CD4-positive, CD25-positive, alpha-beta regulatory T cell (primary cell): ENCODE results near the gene SNX21. TPM values are rescaled to one million over a fixed set of nuclear protein-coding genes. Genes with fewer than 3 reads are reported as not detected.

Source experiments
- ATAC-seq, 2 donors: fragments of 150-1000 bp; cut with Tn5 transposase; one replicate each; pipeline ENCODE4 v1.10.0; 2021; ENCODE audit warnings: low read depth in 2 of 2, moderate number of reproducible peaks in 2 of 2, moderate library complexity in 1 of 2
- DNase-seq, 3 donors: peaks; one replicate each; pipeline versions ENCODE4 v3.0.0 to v3.0.0-alpha.2; 2012 to 2022; ENCODE audit warnings: mixed read lengths in 1 of 3
- H3K27ac ChIP-seq: one replicate; pipeline ENCODE4 v1.7.0; 2013; ENCODE audit warnings: mild to moderate bottlenecking, low read length; ENCODE audit not compliant: insufficient read depth, poor library complexity, severe bottlenecking
- H3K27me3 ChIP-seq: one replicate; pipeline ENCODE4 v1.7.0; 2013; ENCODE audit warnings: low read length; ENCODE audit not compliant: control insufficient read depth, insufficient read depth
- H3K36me3 ChIP-seq: one replicate; pipeline ENCODE4 v1.7.0; 2013; ENCODE audit warnings: mild to moderate bottlenecking, low read length, moderate library complexity; ENCODE audit not compliant: control insufficient read depth, insufficient read depth
- H3K4me1 ChIP-seq: 2 replicates; pipeline ENCODE4 v1.7.0; 2013; ENCODE audit warnings: mild to moderate bottlenecking, low read length; ENCODE audit not compliant: insufficient read depth, control insufficient read depth, poor library complexity, severe bottlenecking
- H3K4me3 ChIP-seq: one replicate; pipeline ENCODE4 v1.7.0; 2013; ENCODE audit warnings: low read depth, mild to moderate bottlenecking, low read length, moderate library complexity
- H3K9me3 ChIP-seq, 2 experiments: 1 replicate in 1 of 2; 2 replicates in 1 of 2; pipeline ENCODE4 v1.7.0; 2013; ENCODE audit warnings: low read length in 2 of 2, mild to moderate bottlenecking in 1 of 2, moderate library complexity in 1 of 2; ENCODE audit not compliant: control insufficient read depth in 2 of 2
- H3K27ac Mint-ChIP-seq, 3 donors: one replicate each; pipeline ENCODE4 v1.8.0; 2020 to 2022; ENCODE audit warnings: mild to moderate bottlenecking in 3 of 3, mixed read lengths in 3 of 3, moderate library complexity in 2 of 3
- H3K27me3 Mint-ChIP-seq: one replicate; pipeline ENCODE4 v1.8.0; 2022; ENCODE audit warnings: mild to moderate bottlenecking, mixed read lengths
- H3K36me3 Mint-ChIP-seq: one replicate; pipeline ENCODE4 v1.8.0; 2020; ENCODE audit warnings: mixed read lengths
- H3K4me1 Mint-ChIP-seq, 4 donors: one replicate each; pipeline ENCODE4 v1.8.0; 2020 to 2022; ENCODE audit warnings: mixed read lengths in 4 of 4, mild to moderate bottlenecking in 1 of 4
- H3K4me3 Mint-ChIP-seq, 4 donors: one replicate each; pipeline ENCODE4 v1.8.0; 2020 to 2022; ENCODE audit warnings: mild to moderate bottlenecking in 4 of 4, mixed read lengths in 4 of 4, moderate library complexity in 3 of 4
- H3K9me3 Mint-ChIP-seq, 7 donors: one replicate each; pipeline ENCODE4 v1.8.0; 2020 to 2022; ENCODE audit warnings: mixed read lengths in 7 of 7, mild to moderate bottlenecking in 3 of 7, moderate library complexity in 2 of 7
- polyA plus RNA-seq, 4 donors: library from polyadenylated mRNA; unstranded; fragments of 300-500 nt; fragmentation: Illumina TruSeq; gene quantifications; one replicate each; pipeline ENCODE4 v1.2.3, GENCODE V29; 2021
- total RNA-seq: library from RNA; stranded (reverse); gene quantifications from one replicate; pipeline ENCODE4 v1.2.3, GENCODE V29; 2022

SNX21 gene
- total and polyA plus RNA-seq, 5 donors from 2014 or later, result 0.94 to 2.5 (median 1.6) TPM

DNA sequence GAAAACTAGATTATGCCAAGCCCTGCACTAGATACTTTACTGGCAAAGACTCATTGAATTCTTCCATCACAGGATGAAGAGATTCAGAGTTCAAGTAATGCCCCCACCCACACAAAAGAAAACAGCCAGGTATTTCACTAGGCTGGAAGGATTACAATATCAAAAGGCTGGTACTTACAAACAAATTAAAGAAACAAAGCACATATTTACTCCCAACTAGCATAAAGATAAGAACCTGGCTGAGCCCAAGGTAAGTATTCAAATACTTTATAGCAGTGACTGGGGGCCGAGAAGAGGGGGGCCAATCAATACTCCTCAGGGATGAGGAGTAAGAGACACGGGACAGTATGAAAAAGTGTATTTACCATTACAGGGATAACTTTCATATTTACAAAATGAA is 19.9 kb downstream of the SNX21 start:
- H3K4me3 Mint-ChIP-seq, result peak overlapping the region in 2 of 4 donors; percentile 47 to 60
- H3K9me3 Mint-ChIP-seq, result peaks cover 0 to 2% (median 0%) of the 10 kb centered on the region in 7 donors
- H3K27me3 Mint-ChIP-seq, result no peaks in the 10 kb centered on the region
- H3K27ac Mint-ChIP-seq, result peak overlapping the region in 1 of 3 donors; percentile 32
- peaks cover 36% of the 10 kb centered on the region for H3K4me1 ChIP-seq
- H3K27ac ChIP-seq, result no peak overlapping the region
- ATAC-seq (no peak), DNase-seq (no peak)
- peaks cover 37% of the 10 kb centered on the region for H3K36me3 ChIP-seq
- H3K4me3 ChIP-seq, result no peak overlapping the region
- no peaks in the 10 kb centered on the region for H3K9me3 ChIP-seq
- no peaks in the 10 kb centered on the region for H3K27me3 ChIP-seq
- H3K36me3 Mint-ChIP-seq, result peaks cover 26% of the 10 kb centered on the region
- peaks cover 4 to 66% (median 29%) of the 10 kb centered on the region in 4 donors for H3K4me1 Mint-ChIP-seq

DNA sequence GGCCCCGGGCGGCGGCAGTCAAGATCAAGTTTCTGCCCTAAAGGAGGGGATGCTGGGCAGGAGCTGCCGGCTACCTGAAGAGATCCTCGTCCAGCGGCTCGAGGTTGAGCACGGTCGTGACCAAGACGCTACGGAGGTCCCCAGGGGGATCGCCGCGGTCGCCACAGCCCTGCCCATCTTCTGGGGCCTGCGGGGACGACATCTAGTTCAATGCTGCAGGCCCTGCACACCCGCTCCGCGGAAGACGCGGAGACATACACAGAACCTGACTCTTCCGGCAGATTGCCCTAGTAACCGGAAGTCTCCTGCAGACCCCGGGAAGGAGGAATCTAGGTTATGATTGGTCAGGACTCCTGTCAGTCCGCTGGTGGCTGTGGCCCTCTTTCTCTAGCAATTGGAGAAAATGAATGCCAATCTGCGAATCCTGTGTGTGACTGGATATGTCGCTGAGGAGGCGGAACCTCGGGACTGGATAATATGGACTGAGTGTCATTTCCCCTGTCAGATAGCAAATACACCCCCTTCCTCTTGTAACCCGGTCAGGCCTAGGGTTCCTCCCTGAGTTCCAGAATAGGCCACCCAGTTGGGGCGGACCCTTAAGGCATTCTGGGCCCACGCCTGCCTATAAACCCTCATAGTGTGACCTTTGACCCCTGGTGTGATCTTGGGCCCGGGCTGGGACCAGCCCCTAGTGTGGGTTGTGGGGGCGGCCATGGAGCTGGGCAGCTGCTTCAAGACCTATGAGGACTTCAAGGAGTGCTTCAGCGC is 23.7 kb downstream of the SNX21 start, which contains the start of the genes ACOT8 and ZSWIM3:
TSS of gene ACOT8 (minus strand) at position 279 of the 768 bp plus-strand sequence. CDS start at position 202, 77 bp downstream.
TSS of gene ZSWIM3 (plus strand) at position 501 of the 768 bp plus-strand sequence. CDS start at position 713, 212 bp downstream.
- H3K36me3 Mint-ChIP-seq, result peaks cover 5% of the 10 kb centered on the region
- peaks cover 11% of the 10 kb centered on the region for H3K36me3 ChIP-seq
- peaks cover 39% of the 10 kb centered on the region for H3K4me1 ChIP-seq
- H3K27ac ChIP-seq, result peak within 1 kb of the TSS; percentile 91
- no peaks in the 10 kb centered on the region for H3K9me3 ChIP-seq
- H3K27me3 Mint-ChIP-seq, result no peaks in the 10 kb centered on the region
- peak within 1 kb of the TSS; percentile 88 to 99 (median 96) for H3K4me3 Mint-ChIP-seq
- H3K9me3 Mint-ChIP-seq, result peaks cover 0 to 2% (median 0%) of the 10 kb centered on the region in 7 donors
- no peaks in the 10 kb centered on the region for H3K27me3 ChIP-seq
- peaks cover 15 to 69% (median 37%) of the 10 kb centered on the region in 4 donors for H3K4me1 Mint-ChIP-seq
- peak within 1 kb of the TSS; percentile 83 for H3K4me3 ChIP-seq
- peak within 1 kb of the TSS; percentile 97 to 98 (median 98) for H3K27ac Mint-ChIP-seq
- peak; percentile 92 to 100 (median 99) for DNase-seq
- peak; percentile 98 to 99 for ATAC-seq

DNA sequence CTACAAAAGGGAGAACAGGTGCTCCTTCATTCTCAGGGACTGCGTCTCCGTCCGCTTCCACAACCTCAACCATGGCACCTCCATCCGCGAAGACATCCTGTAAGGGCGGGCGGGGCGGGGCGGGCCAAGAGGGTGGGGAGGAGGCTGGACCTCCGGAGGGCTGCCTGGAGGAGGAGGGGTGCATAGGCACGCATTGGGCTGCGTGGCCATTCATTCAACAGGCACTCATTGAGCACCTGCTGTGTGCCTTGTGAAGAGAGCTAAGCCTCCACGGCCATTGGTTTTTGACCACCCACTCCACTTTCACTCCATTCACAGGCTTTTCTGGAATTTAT is 24.2 kb downstream of the SNX21 start:
- Histone ChIP-seq H3K27ac (peak overlapping the region; percentile 91), H3K36me3 (peaks cover 11% of the 10 kb centered on the region), H3K4me3 (peak overlapping the region; percentile 83), H3K27me3 (no peaks in the 10 kb centered on the region), H3K9me3 (no peaks in the 10 kb centered on the region), H3K4me1 (peaks cover 39% of the 10 kb centered on the region)
- H3K27me3 Mint-ChIP-seq, result no peaks in the 10 kb centered on the region
- H3K9me3 Mint-ChIP-seq, result peaks cover 0 to 2% (median 0%) of the 10 kb centered on the region in 7 donors
- peaks cover 15 to 68% (median 36%) of the 10 kb centered on the region in 4 donors for H3K4me1 Mint-ChIP-seq
- DNase-seq (peak in 1 of 3 donors; percentile 76), ATAC-seq (peak in 1 of 2 donors; percentile 2)
- peak overlapping the region; percentile 88 to 99 (median 96) for H3K4me3 Mint-ChIP-seq
- peaks cover 4% of the 10 kb centered on the region for H3K36me3 Mint-ChIP-seq
- peak overlapping the region; percentile 97 to 98 (median 98) for H3K27ac Mint-ChIP-seq

DNA sequence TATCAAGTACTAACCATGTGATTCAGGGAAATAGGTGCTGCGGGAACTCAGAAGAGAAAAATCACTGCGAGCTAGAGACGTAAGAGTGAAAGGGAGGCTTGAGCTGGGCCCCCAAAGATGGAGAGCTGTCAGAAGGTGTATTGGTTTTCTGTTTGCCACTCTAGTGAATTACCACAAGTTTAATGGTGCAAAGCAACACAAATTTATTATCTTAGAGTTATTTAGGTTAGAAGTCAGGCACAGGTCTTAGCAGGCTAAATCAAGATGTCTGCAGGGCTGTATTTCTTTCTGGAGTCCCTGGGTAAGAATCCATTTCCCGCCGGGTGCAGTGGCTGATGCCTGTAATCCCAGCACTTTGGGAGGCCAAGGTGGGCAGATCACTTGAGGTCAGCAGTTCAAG is 26.3 kb downstream of the SNX21 start:
- Histone ChIP-seq H3K4me1 (peaks cover 30% of the 10 kb centered on the region), H3K27me3 (no peaks in the 10 kb centered on the region), H3K36me3 (peaks cover 2% of the 10 kb centered on the region), H3K27ac (no peak overlapping the region), H3K4me3 (no peak overlapping the region), H3K9me3 (no peaks in the 10 kb centered on the region)
- DNase-seq, result no peak
- no peak for ATAC-seq
- peaks cover 0 to 2% (median 0%) of the 10 kb centered on the region in 7 donors for H3K9me3 Mint-ChIP-seq
- no peaks in the 10 kb centered on the region for H3K27me3 Mint-ChIP-seq
- peak overlapping the region in 1 of 4 donors; percentile 90 for H3K4me3 Mint-ChIP-seq
- H3K27ac Mint-ChIP-seq, result peak overlapping the region in 1 of 3 donors; percentile 5
- H3K36me3 Mint-ChIP-seq, result peaks cover 4% of the 10 kb centered on the region
- peaks cover 15 to 50% (median 33%) of the 10 kb centered on the region in 4 donors for H3K4me1 Mint-ChIP-seq

DNA sequence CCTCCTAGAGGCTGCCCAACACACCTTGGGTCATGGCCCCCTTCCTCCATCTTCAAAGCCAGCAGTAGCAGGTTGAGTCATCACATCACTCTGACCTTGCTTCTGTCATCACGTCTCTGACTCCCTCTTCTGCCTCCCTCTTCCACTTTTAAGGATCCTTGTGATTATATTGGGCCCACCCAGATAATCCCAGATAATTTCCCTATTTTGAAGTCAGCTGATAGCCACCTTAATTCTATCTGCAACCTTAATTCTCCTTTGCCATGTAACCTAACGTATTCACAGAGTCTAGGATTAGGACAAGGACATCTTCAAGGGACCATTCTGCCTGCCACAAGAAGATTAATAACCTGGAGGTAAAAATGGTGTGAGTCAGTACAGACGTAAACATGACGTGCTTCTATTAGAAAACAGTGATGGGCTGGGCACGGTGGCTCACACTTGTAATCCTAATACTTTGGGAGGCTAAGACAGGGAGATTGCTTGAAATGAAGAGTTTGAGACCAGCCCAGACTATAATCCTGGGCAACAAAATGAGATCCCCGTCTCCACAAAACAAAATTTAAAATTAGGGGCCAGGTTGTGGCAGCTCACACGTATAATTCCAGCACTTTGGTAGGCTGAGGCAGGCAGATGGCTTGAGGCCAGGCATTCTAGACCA is 27.1 kb downstream of the SNX21 start:
- Histone ChIP-seq H3K36me3 (no peaks in the 10 kb centered on the region), H3K4me3 (no peak overlapping the region), H3K4me1 (peaks cover 22% of the 10 kb centered on the region), H3K9me3 (no peaks in the 10 kb centered on the region), H3K27ac (no peak overlapping the region), H3K27me3 (no peaks in the 10 kb centered on the region)
- no peaks in the 10 kb centered on the region for H3K27me3 Mint-ChIP-seq
- H3K36me3 Mint-ChIP-seq, result peaks cover 4% of the 10 kb centered on the region
- H3K27ac Mint-ChIP-seq, result no peak overlapping the region
- peaks cover 15 to 45% (median 32%) of the 10 kb centered on the region in 4 donors for H3K4me1 Mint-ChIP-seq
- peak overlapping the region; percentile 0 to 90 (median 23) for H3K4me3 Mint-ChIP-seq
- ATAC-seq (no peak), DNase-seq (no peak)
- H3K9me3 Mint-ChIP-seq, result peaks cover 0 to 2% (median 0%) of the 10 kb centered on the region in 7 donors

DNA sequence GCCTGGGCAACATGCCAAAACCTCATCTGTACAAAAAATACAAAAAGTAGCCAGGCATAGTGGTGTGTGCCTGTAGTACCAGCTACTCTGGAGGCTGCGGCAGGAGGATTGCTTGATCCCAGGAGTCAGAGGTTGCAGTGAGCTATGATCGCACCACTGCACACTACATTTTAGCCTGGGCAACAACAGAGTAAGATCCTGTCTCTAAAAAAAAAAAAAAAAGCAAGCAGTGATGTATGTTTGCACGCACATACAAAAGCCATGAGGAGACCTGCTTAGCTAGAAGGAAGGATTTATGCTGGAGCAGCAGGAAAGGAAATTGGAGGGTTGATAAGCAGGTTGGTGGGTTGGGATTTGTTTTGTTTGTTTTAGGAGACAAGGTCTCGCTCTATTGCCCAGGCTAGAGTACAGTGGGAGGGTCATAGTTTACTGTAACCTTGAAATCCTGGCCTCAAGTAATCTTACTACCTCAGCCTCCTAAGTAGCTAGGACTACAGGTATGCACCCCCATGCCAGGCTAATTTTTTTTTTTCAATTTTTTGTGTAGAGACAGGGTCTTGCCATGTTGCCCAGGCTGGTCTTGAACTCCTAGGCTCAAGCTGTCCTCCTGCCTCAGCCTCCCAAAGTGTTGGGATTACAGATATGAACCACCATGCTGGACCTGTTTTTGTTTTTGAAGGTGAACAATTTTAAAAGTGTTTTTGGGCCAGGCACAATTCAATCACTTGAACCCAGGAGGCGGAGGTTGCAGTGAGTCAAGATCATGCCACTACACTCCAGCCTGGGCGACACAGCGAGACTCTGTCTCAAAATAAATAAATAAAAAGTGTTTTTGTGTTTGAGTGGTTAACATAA is 27.8 kb downstream of the SNX21 start:
- Histone ChIP-seq H3K36me3 (no peaks in the 10 kb centered on the region), H3K27ac (no peak overlapping the region), H3K4me1 (peaks cover 15% of the 10 kb centered on the region), H3K4me3 (no peak overlapping the region), H3K27me3 (no peaks in the 10 kb centered on the region), H3K9me3 (no peaks in the 10 kb centered on the region)
- Mint-ChIP-seq H3K4me1 (peaks cover 15 to 43% (median 29%) of the 10 kb centered on the region in 4 donors), H3K27ac (no peak overlapping the region), H3K9me3 (peaks cover 0 to 2% (median 0%) of the 10 kb centered on the region in 7 donors), H3K36me3 (peaks cover 4% of the 10 kb centered on the region), H3K4me3 (no peak overlapping the region), H3K27me3 (no peaks in the 10 kb centered on the region)
- ATAC-seq (no peak), DNase-seq (no peak)
